Psoas muscle (tissue), 8 donors: ENCODE results near the gene RAPGEFL1. TPM values are rescaled to one million over a fixed set of nuclear protein-coding genes. Genes with fewer than 3 reads are reported as not detected.
"Not testable (repeated sequence)": the region's sequence is repeated elsewhere in the genome, so short reads cannot be mapped to it uniquely, and the experiment has no call there.

Experiments
- ATAC-seq, 4 donors: fragments of 200-7000 bp; cut with Tn5 transposase; one replicate each; pipeline ENCODE4 v1.9.1; 2020; ENCODE audit warnings: moderate library complexity in 3 of 4, mild to moderate bottlenecking in 2 of 4
- DNase-seq, 2 donors: peaks; one replicate each; pipeline ENCODE4 v3.0.0-alpha.2; 2020
- H3K27ac ChIP-seq: fragments of 200-600 bp; one replicate; pipeline ENCODE4 v1.8.0; 2022
- H3K27me3 ChIP-seq, 3 donors: fragments of 200-600 bp in 1 of 3; one replicate each; pipeline versions ENCODE4 v1.6.1 to v1.8.0; 2013 to 2022; ENCODE audit warnings: low read length in 2 of 3, mild to moderate bottlenecking in 2 of 3, moderate library complexity in 1 of 3; ENCODE audit not compliant: insufficient read depth in 3 of 3
- H3K36me3 ChIP-seq, 2 donors: fragments of 200-600 bp in 1 of 2; one replicate each; pipeline versions ENCODE4 v1.6.1 to v1.8.0; 2013 to 2022; ENCODE audit warnings: low read depth in 1 of 2, mild to moderate bottlenecking in 1 of 2, moderate library complexity in 1 of 2; ENCODE audit not compliant: insufficient read depth in 1 of 2
- H3K4me1 ChIP-seq: fragments of 200-600 bp; one replicate; pipeline ENCODE4 v1.8.0; 2022
- H3K4me3 ChIP-seq: fragments of 200-600 bp; one replicate; pipeline ENCODE4 v1.8.0; 2022; ENCODE audit warnings: mild to moderate bottlenecking
- H3K9me3 ChIP-seq: fragments of 200-600 bp; one replicate; pipeline ENCODE4 v1.8.0; 2022
- CTCF ChIP-seq: fragments of 200-600 bp; IDR thresholded peaks from one replicate; pipeline ENCODE4 v1.8.0; 2022; ENCODE audit warnings: antibody characterized with exemption
- WGBS, 3 donors: extraction: QIAGEN DNeasy Blood & Tissue Kit; methylation state at CpG; one replicate each; pipeline versions ENCODE4 v1.1.6 to v1.1.7; 2013; 5-methylcytosine and 5-hydroxymethylcytosine counted together
- intact Hi-C, 2 donors: fragments of 100-400 bp; cut with DNase I; formaldehyde crosslinking; loops; one replicate each; pipeline versions ENCODE4 v1.11.0 to v1.14.2; 2022
- polyA plus RNA-seq, 3 donors: library from polyadenylated mRNA; stranded (reverse); fragments of 200-250 nt; gene quantifications; one replicate each; pipeline ENCODE4 v1.2.3, GENCODE V29; 2013
- total RNA-seq, 4 donors: library from RNA; stranded (reverse); fragmentation: NEBNext Ultra II Directional in 2 of 4; extraction: Animal tissue kit (Norgen Biotek cat#: 25700) in 2 of 4; gene quantifications; one replicate each; pipeline versions ENCODE4 v1.2.1 to v1.2.4, GENCODE V29; 2021 to 2023
- donor health status: healthy with polysubstance abuse.
- donor health status: DM: no; HTN: no; CAD: no; lungs with moderate emphysema.
- donor health status: Bipolar disorder and iron deficiency.
- donor health status: healthy.
- donor health status: DM: yes; HTN: yes; CAD: no.
- donor health status: DM: no; HTN: no; CAD: no.
- donor health status: DM: no; HTN: no; CAD: no.
- donor health status: DM: yes; HTN: yes; CAD: no.

Gene RAPGEFL1
- total and polyA plus RNA-seq, 7 donors: 1.7 to 5.7 (median 3.5) TPM

DNA sequence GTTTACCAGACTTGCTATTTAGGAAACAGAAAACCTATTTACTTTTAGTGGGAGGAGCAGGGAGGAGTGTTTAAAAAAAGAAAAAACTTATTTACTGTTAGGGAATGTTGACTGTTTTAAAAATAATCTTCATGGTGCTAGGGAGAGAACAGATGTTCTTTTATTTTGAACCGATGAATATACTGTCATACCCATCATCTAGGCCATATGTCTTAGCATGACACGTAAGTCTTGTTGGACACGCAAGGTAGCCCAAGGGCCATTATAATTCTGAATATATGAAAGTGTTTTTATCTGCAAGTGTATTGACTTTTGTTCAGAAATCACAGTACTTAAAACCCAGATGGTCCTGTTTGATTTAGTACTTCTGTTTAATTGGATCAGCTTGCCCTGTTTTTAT is 53.4 kb downstream of the RAPGEFL1 start:
- TF ChIP-seq CTCF: no peak
- Histone ChIP-seq H3K36me3 (peaks cover 0 to 30% of the 10 kb centered on the region in 2 donors), H3K27ac (no peak overlapping the region), H3K4me3 (no peak overlapping the region), H3K9me3 (no peaks in the 10 kb centered on the region), H3K4me1 (no peaks in the 10 kb centered on the region), H3K27me3 (no peaks in the 10 kb centered on the region)
- ATAC-seq: no peak
- 64 to 71% (median 67%) methylated on average over 3 of the region's 3 CpGs for WGBS, 3 donors
- intact Hi-C loops: no loop called here
- DNase-seq: no peak

GRCh38 chr17:40231928-40232327 is 54.7 kb downstream of the RAPGEFL1 start:
- H3K27me3 ChIP-seq, H3K9me3 ChIP-seq, DNase-seq, intact Hi-C loops, H3K4me1 ChIP-seq, H3K4me3 ChIP-seq, H3K27ac ChIP-seq, ATAC-seq: not testable (repeated sequence)
- 95 to 98% (median 97%) methylated on average over 4 of the region's 4 CpGs for WGBS, 3 donors
- peaks cover 0 to 27% of the 10 kb centered on the region in 2 donors for H3K36me3 ChIP-seq

GRCh38 chr17:40241252-40241834 is 64.1 kb downstream of the RAPGEFL1 start:
- H3K36me3 ChIP-seq: no peaks in the 10 kb centered on the region
- ATAC-seq (no peak), DNase-seq (no peak)
- no peaks in the 10 kb centered on the region for H3K27me3 ChIP-seq
- no peak overlapping the region for H3K4me3 ChIP-seq
- no peak overlapping the region for H3K27ac ChIP-seq
- no peaks in the 10 kb centered on the region for H3K4me1 ChIP-seq
- WGBS, 3 donors: 69 to 78% (median 71%) methylated on average over 4 of the region's 4 CpGs
- H3K9me3 ChIP-seq: no peaks in the 10 kb centered on the region
- intact Hi-C loops: no loop called here
- no peak for TF ChIP-seq CTCF

DNA sequence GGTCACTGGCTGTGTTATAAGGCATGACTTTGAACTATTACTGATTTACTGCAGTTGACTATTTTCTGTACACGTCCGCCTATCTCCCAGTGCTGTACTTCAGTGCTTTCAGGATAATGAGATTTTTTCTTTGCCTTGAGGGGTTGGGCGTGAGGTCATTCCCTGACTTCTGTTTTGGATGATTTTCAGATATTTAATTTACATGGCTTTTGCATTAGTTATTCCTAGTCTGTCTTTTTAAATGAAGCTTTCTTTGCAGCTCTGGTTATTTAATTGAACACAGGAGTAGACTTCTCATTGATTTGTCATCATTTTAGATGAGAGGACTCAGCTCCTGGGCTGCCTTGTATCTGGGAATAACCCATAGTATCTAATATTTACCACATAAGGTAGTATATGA is 65.5 kb downstream of the RAPGEFL1 start:
- Histone ChIP-seq H3K4me3 (no peak overlapping the region), H3K27ac (no peak overlapping the region), H3K27me3 (no peaks in the 10 kb centered on the region), H3K9me3 (no peaks in the 10 kb centered on the region), H3K4me1 (no peaks in the 10 kb centered on the region), H3K36me3 (no peaks in the 10 kb centered on the region)
- DNase-seq (no peak), ATAC-seq (no peak)
- TF ChIP-seq CTCF: no peak
- 90 to 97% (median 92%) methylated on average over 3 of the region's 3 CpGs for WGBS, 3 donors
- intact Hi-C loops: no loop called here

GRCh38 chr17:40243761-40244160 is 66.5 kb downstream of the RAPGEFL1 start:
- Histone ChIP-seq H3K9me3 (no peaks in the 10 kb centered on the region), H3K27me3 (no peaks in the 10 kb centered on the region), H3K4me3 (no peak overlapping the region), H3K36me3 (no peaks in the 10 kb centered on the region), H3K4me1 (no peaks in the 10 kb centered on the region), H3K27ac (no peak overlapping the region)
- ATAC-seq: no peak
- intact Hi-C loops: no loop called here
- no peak for TF ChIP-seq CTCF
- no peak for DNase-seq
- 85 to 95% (median 86%) methylated on average over 3 of the region's 3 CpGs for WGBS, 3 donors
